Stomach (tissue), 19 donors: ENCODE measurements around the gene B3GAT1. TPM values are rescaled to one million over a fixed set of nuclear protein-coding genes. Genes with fewer than 3 reads are reported as not detected.

Source experiments
- DNase-seq, 2 donors: peaks; one replicate each; pipeline versions ENCODE4 v3.0.0 to v3.0.0-alpha.2; 2013 to 2019
- H3K27ac ChIP-seq, 5 donors: fragments of 200-600 bp in 4 of 5; sonication (generic) in 4 of 5; one replicate each; pipeline ENCODE4 v1.5.1; 2013 to 2019; ENCODE audit warnings: mild to moderate bottlenecking in 1 of 5, moderate library complexity in 1 of 5
- H3K27me3 ChIP-seq, 3 donors: fragments of 200-600 bp; sonication (generic); one replicate each; pipeline ENCODE4 v1.5.1; 2017 to 2019; ENCODE audit warnings: mixed run types in 1 of 3
- H3K36me3 ChIP-seq, 4 donors: fragments of 200-600 bp; sonication (generic); 1 replicate in 3 of 4; 2 replicates in 1 of 4; pipeline ENCODE4 v1.5.1; 2016 to 2019
- H3K4me1 ChIP-seq, 4 donors: fragments of 200-600 bp; sonication (generic); one replicate each; pipeline ENCODE4 v1.5.1; 2016 to 2019
- H3K4me3 ChIP-seq, 4 donors: fragments of 200-600 bp; sonication (generic) in 3 of 4; one replicate each; pipeline ENCODE4 v1.5.1; 2016 to 2019; ENCODE audit warnings: mild to moderate bottlenecking in 1 of 4
- H3K9me3 ChIP-seq, 4 donors: fragments of 200-600 bp; sonication (generic); one replicate each; pipeline ENCODE4 v1.5.1; 2016 to 2019
- EP300 ChIP-seq: sonication (generic); formaldehyde crosslinking; IDR thresholded peaks from one replicate; pipeline ENCODE4 v1.6.1; 2017; ENCODE audit warnings: antibody characterized with exemption
- POLR2A ChIP-seq, 4 donors: fragments of 450-650 bp; IDR thresholded peaks; one replicate each; pipeline ENCODE4 v1.6.1; 2016; ENCODE audit warnings: antibody characterized with exemption in 4 of 4, control low read depth in 2 of 4, mild to moderate bottlenecking in 1 of 4, moderate library complexity in 1 of 4
- POLR2AphosphoS5 ChIP-seq, 3 donors: sonication (generic); formaldehyde crosslinking; IDR thresholded peaks; one replicate each; pipeline ENCODE4 v1.6.1; 2016; ENCODE audit warnings: antibody characterized with exemption in 3 of 3
- WGBS, 5 donors: extraction: QIAGEN DNeasy Blood & Tissue Kit in 3 of 5; methylation state at CpG; one replicate each; pipeline versions ENCODE4 v1.1.5 to v1.1.7; 2013 to 2018; 5-methylcytosine and 5-hydroxymethylcytosine counted together
- intact Hi-C: fragments of 100-400 bp; cut with DNase I; formaldehyde crosslinking; loops from one replicate; pipeline ENCODE4 v1.15.1; 2023; ENCODE audit warnings: low total_unique reads
- long read RNA-seq, 10 donors: transcript quantifications; one replicate each; lab custom pipeline, GENCODE V29; 2026
- polyA plus RNA-seq, 3 donors: library from polyadenylated mRNA; stranded (reverse); fragments of 200-250 nt; gene quantifications; one replicate each; pipeline ENCODE4 v1.2.3, GENCODE V29; 2013
- total RNA-seq, 5 donors: library from RNA; depleted of rRNA; stranded (reverse); fragments of >200 nt; gene quantifications; one replicate each; pipeline versions ENCODE4 v1.1.0 to v1.2.3, GENCODE V29; 2014 to 2016
- TF ChIP-seq, protein P1 (sequence below), 7 experiments: fragments of 450-650 bp in 4 of 7; fragments of 200-600 bp in 3 of 7; sonication (generic) in 3 of 7; IDR thresholded peaks; one replicate each; pipeline ENCODE4 v1.5.1; 2016 to 2019; ENCODE audit warnings: antibody characterized with exemption in 7 of 7, control low read depth in 2 of 7, mild to moderate bottlenecking in 1 of 7
- donor health status: healthy with polysubstance abuse.
- donor health status: Bipolar disorder and iron deficiency.
- donor health status: healthy.

B3GAT1 gene, protein sequence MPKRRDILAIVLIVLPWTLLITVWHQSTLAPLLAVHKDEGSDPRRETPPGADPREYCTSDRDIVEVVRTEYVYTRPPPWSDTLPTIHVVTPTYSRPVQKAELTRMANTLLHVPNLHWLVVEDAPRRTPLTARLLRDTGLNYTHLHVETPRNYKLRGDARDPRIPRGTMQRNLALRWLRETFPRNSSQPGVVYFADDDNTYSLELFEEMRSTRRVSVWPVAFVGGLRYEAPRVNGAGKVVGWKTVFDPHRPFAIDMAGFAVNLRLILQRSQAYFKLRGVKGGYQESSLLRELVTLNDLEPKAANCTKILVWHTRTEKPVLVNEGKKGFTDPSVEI
- total RNA-seq (10 to 100 TPM in 3 of 5 donors, not detected in 2; 21.0 to 34.4 (median 25.8) TPM), polyA plus RNA-seq (10 to 100 TPM in 2 of 3 donors, 1 to 10 TPM in 1; 5.3 to 16.3 (median 12.6) TPM)
- long read RNA-seq, donor 1 = 0 reads
- long read RNA-seq, donor 2 = 0 reads
- long read RNA-seq, donor 3 = 0 reads
- long read RNA-seq, donor 4 = 0 reads
- long read RNA-seq, donor 5 = 0 reads
- long read RNA-seq, donor 6 = 0 reads
- long read RNA-seq, donor 7, partial matches to known transcripts = 0 of 1 reads
- long read RNA-seq, donor 7, other reads (novel, unspliced or antisense) = 0 of 1 reads
- long read RNA-seq, donor 8 = 0 reads
- long read RNA-seq, donor 9 = 0 reads
- long read RNA-seq, donor 10 = 0 reads

DNA sequence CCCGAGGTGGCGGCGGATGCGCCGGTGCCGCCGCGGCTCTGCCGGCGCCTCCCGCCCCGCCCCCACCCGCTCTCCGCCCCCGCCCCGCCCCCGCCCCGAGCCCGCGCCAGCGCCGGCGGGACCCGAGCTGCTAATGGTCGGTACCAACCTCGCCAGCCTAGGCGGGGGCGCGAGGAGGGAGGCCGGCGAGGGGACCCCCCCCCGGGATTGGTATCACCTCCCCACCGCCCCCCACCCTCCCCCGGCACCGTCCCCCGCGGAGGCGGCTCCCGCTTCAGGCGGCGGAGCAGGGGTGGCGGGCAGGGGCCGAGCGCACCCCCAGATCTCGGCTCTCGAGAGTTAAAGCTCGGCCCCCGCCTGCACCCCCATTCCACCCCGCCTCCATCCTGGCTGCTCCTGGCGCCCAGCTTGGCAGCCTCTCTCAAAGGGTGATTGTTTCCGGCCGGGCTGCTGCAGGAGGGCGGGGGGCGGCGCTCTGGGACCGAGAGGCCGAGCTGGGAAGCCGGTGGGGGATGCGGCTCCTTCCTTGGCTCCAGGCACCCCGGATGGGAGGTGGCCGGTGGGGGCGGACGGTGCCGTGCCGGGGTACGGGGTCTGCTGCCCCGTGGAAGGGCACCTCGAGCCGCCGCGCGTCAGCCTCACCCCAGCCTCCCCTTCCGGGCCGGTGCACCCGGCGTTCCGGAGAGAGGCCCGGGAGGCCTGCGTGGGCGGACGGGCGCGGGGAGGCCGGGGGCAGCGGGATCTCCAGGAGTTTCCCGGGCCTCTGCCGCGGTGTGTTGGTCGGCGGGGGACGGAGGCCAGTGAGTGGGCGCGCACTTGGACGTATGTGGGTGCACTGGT, at the start of gene B3GAT1:
Gene B3GAT1, minus strand, starts transcription at position 40 of the 840 bp plus-strand sequence. CDS start 24,583 bp downstream, outside the sequence.
- WGBS, 5 donors = 0 to 3% (median 1%) methylated on average over 16 to 79 of the region's 94 CpGs
- DNase-seq = peak; percentile 64 to 74
- peaks cover 7 to 90% (median 38%) of the 10 kb centered on the region in 3 donors for H3K27me3 ChIP-seq

DNA sequence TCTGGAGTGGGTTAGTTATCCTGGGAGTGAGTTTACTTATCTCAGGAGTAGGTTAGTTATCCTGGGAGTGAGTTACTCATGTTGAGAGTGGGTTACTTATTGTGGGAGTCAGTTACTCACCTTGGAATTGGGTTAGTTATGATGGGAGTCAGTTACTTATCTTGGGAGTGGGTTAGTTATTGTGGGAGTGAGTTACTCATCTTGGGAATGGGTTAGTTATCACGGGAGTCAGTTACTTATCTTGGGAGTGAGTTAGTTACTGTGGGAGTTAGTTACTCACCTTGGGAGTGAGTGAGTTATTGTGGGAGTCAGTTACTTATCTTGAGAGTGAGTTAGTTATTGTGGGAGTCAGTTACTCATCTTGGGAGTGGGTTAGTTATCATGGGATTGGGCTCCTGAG, 49.6 kb upstream of the B3GAT1 start:
- intact Hi-C loops = no loop called here
- no peaks in the 10 kb centered on the region for H3K36me3 ChIP-seq
- peaks cover 0 to 8% (median 3%) of the 10 kb centered on the region in 4 donors for H3K4me1 ChIP-seq
- no peak for DNase-seq
- no peak overlapping the region for H3K4me3 ChIP-seq
- no peak for TF ChIP-seq POLR2AphosphoS5 (IDR thresholded peaks at IDR 0.05)
- TF ChIP-seq POLR2A (IDR thresholded peaks at IDR 0.05) = no peak
- TF ChIP-seq, protein P1, sequence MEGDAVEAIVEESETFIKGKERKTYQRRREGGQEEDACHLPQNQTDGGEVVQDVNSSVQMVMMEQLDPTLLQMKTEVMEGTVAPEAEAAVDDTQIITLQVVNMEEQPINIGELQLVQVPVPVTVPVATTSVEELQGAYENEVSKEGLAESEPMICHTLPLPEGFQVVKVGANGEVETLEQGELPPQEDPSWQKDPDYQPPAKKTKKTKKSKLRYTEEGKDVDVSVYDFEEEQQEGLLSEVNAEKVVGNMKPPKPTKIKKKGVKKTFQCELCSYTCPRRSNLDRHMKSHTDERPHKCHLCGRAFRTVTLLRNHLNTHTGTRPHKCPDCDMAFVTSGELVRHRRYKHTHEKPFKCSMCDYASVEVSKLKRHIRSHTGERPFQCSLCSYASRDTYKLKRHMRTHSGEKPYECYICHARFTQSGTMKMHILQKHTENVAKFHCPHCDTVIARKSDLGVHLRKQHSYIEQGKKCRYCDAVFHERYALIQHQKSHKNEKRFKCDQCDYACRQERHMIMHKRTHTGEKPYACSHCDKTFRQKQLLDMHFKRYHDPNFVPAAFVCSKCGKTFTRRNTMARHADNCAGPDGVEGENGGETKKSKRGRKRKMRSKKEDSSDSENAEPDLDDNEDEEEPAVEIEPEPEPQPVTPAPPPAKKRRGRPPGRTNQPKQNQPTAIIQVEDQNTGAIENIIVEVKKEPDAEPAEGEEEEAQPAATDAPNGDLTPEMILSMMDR (IDR thresholded peaks at IDR 0.05) = no peak
- TF ChIP-seq EP300 = no peak
- H3K27ac ChIP-seq = no peak overlapping the region
- peaks cover 8 to 18% (median 12%) of the 10 kb centered on the region in 4 donors for H3K9me3 ChIP-seq
- WGBS, 5 donors = 59 to 82% (median 62%) methylated on average over 1 of the region's 1 CpG
- H3K27me3 ChIP-seq = peaks cover 0 to 33% (median 0%) of the 10 kb centered on the region in 3 donors

More for the DNA sequence above, at the start of gene B3GAT1:
- peak within 1 kb of the TSS; percentile 60 to 79 (median 74) for H3K27ac ChIP-seq
- H3K4me1 ChIP-seq = peaks cover 17 to 32% (median 24%) of the 10 kb centered on the region in 4 donors
- no peaks in the 10 kb centered on the region for H3K36me3 ChIP-seq
- H3K4me3 ChIP-seq = peak within 1 kb of the TSS; percentile 50 to 60 (median 52)
- intact Hi-C loops = no loop called here
- TF ChIP-seq EP300 (no peak), POLR2A (IDR thresholded peaks at IDR 0.05) (no peak), POLR2AphosphoS5 (IDR thresholded peaks at IDR 0.05) (no peak)
- TF ChIP-seq, protein P1 (IDR thresholded peaks at IDR 0.05) = no peak
- no peaks in the 10 kb centered on the region for H3K9me3 ChIP-seq

DNA sequence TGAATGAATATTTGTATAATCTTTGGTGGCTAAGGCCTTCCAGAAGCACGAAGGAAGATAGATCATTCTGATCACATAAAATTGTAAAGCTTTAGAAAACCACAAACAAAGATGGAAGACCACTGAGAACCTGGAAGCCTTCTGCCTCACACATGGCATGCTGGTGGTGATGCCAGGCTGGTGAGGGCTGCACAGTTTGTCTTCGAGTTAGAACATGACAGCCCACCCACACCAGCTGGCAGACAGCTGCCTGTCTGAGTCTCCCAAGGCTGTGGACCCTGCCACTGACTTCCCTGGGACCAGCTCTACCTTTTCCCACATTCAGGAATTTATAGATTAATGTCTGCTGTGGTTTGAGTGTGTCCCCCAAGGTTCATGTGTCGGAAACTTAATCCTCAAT, 48.8 kb upstream of the B3GAT1 start:
- peaks cover 0 to under 1% (median under 1%) of the 10 kb centered on the region in 4 donors for H3K4me1 ChIP-seq
- DNase-seq = no peak
- no peak for TF ChIP-seq EP300
- peaks cover 0 to 26% (median 0%) of the 10 kb centered on the region in 3 donors for H3K27me3 ChIP-seq
- H3K4me3 ChIP-seq = no peak overlapping the region
- no peaks in the 10 kb centered on the region for H3K36me3 ChIP-seq
- peaks cover 9 to 21% (median 15%) of the 10 kb centered on the region in 4 donors for H3K9me3 ChIP-seq
- intact Hi-C loops = no loop called here
- H3K27ac ChIP-seq = no peak overlapping the region
- 70 to 81% (median 75%) methylated on average over 3 of the region's 3 CpGs for WGBS, 5 donors

DNA sequence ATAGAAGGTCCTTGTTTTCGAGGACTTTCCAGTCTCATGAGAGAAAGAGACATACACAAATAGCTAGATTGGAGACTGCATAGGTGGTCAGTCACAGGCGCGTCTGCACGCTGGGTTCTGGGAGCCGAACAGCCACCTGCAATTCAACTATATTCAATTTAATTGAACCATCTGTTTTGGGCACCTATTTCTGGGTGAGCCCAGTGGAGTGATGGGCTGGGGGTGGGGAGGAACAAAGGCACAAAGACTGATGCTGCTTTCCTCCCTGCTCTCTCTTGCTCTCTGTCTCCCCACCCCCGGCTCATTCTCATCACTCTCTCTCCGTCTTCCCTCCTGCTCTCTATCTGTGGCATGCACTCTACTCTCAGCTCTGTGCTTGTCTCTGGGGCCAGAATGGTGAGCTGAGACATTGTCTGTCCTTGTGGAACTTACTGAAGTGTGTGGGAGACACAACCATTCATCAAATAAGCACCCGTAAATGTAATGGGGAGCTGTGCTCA, 48.1 kb upstream of the B3GAT1 start:
- TF ChIP-seq EP300 (no peak), POLR2A (IDR thresholded peaks at IDR 0.05) (no peak), POLR2AphosphoS5 (IDR thresholded peaks at IDR 0.05) (no peak)
- TF ChIP-seq, protein P1 (IDR thresholded peaks at IDR 0.05) = no peak
- H3K36me3 ChIP-seq = no peaks in the 10 kb centered on the region
- peaks cover 0 to 18% (median 0%) of the 10 kb centered on the region in 3 donors for H3K27me3 ChIP-seq
- no peak for DNase-seq
- peaks cover 9 to 21% (median 15%) of the 10 kb centered on the region in 4 donors for H3K9me3 ChIP-seq
- WGBS, 5 donors = 67 to 71% (median 71%) methylated on average over 7 to 8 of the region's 8 CpGs
- H3K4me3 ChIP-seq = no peak overlapping the region
- H3K4me1 ChIP-seq = no peaks in the 10 kb centered on the region
- H3K27ac ChIP-seq = no peak overlapping the region
- intact Hi-C loops = no loop called here
